Osteoblast (primary cell): ENCODE results near the gene DEGS2. TPM values are rescaled to one million over a fixed set of nuclear protein-coding genes. Genes with fewer than 3 reads are reported as not detected.
"Not testable (repeated sequence)": the region's sequence is repeated elsewhere in the genome, so short reads cannot be mapped to it uniquely, and the experiment has no call there.

Experiments used
- DNase-seq: peaks from one replicate; pipeline ENCODE4 v3.0.0; 2011; ENCODE audit warnings: low spot score, mixed read lengths; ENCODE audit not compliant: insufficient read length; ENCODE audit errors: missing footprints
- H2AFZ ChIP-seq: 2 replicates; pipeline ENCODE4 v1.6.0; 2011; ENCODE audit warnings: mild to moderate bottlenecking, low read length
- H3K27ac ChIP-seq: 2 replicates; pipeline ENCODE4 v1.5.1; 2011; ENCODE audit warnings: mild to moderate bottlenecking, low read depth, low read length, moderate library complexity
- H3K27me3 ChIP-seq: 2 replicates; pipeline ENCODE4 v1.6.0; 2012; ENCODE audit warnings: mild to moderate bottlenecking, control low read depth, inconsistent platforms, low read length, moderate library complexity; ENCODE audit not compliant: insufficient read depth
- H3K36me3 ChIP-seq: 2 replicates; pipeline ENCODE4 v1.5.1; 2011; ENCODE audit warnings: mild to moderate bottlenecking, low read length, control low read depth, moderate library complexity; ENCODE audit not compliant: insufficient read depth
- H3K4me1 ChIP-seq: 2 replicates; pipeline ENCODE4 v1.5.1; 2011; ENCODE audit warnings: mild to moderate bottlenecking, low read length, control low read depth, moderate library complexity; ENCODE audit not compliant: insufficient read depth
- H3K4me2 ChIP-seq: 2 replicates; pipeline ENCODE4 v1.6.0; 2011; ENCODE audit warnings: mild to moderate bottlenecking, low read length; ENCODE audit not compliant: insufficient read depth
- H3K4me3 ChIP-seq: fragments of 200-600 bp; sonication (generic); 3 replicates; pipeline ENCODE4 v1.5.1; 2012; ENCODE audit warnings: mild to moderate bottlenecking, low read length, inconsistent platforms; ENCODE audit not compliant: insufficient read depth
- H3K79me2 ChIP-seq: 2 replicates; pipeline ENCODE4 v1.6.0; 2012; ENCODE audit warnings: mild to moderate bottlenecking, low read length, control low read depth, inconsistent platforms; ENCODE audit not compliant: insufficient read depth
- H3K9me3 ChIP-seq: 2 replicates; pipeline ENCODE4 v1.5.1; 2011; ENCODE audit warnings: low read depth, low read length, control low read depth
- H4K20me1 ChIP-seq: 2 replicates; pipeline ENCODE4 v1.6.0; 2012; ENCODE audit warnings: mild to moderate bottlenecking, low read length, control low read depth; ENCODE audit not compliant: insufficient read depth
- total RNA-seq: library from RNA; depleted of rRNA; stranded (reverse); fragments of >200 nt; gene quantifications from 2 replicates; pipeline ENCODE4 v1.2.3, GENCODE V29; 2012
- TF ChIP-seq, protein P1 (sequence below): IDR thresholded peaks from 2 replicates; pipeline ENCODE4 v1.5.1; 2011; ENCODE audit warnings: mild to moderate bottlenecking, low read depth, low read length, moderate library complexity; ENCODE audit errors: extremely low read depth

DEGS2 gene
- total RNA-seq, result 0.29 and 0.36 TPM in 2 replicates

DNA sequence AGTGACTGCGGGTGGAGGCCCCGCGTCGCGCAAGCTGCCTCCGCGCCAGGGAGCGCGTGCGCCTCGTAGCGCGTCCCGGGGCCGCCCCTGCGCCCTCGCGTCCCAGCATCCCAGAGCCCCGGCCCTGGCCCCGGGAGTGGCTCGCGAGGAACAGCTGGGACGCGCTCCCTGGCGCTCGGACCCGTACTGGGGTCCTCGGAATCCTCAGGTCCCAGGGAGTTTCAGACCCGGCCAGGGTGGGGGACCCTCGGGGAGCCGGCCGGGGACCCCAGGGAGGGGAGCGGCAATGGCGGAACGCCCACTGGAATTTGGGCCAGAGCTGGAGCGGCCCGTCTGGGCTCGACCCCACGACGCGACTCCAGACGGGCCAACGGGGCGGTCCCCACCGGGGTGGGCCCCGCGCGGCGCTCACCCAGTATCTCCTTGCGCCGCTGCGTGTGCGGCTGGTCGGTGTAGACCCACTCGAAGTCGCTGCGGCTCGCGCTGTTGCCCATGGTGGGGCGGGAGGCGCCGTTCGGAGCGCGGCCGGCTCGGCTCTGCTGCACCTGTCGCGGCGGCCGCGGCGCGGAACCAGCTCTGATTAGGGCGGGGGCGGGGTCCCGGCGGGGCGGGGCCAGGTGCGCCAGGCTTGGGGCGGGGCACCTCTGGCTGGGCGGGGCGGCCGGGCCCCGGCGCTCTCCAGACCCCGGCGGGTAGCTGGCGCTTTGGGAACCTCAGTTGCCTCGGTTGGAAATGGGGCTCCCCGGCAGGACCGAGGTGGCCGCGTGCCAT is at the start of gene DEGS2:
DEGS2 (minus strand) TSS at position 552 of the 771 bp plus-strand sequence; CDS start at position 494, 58 bp downstream.
- TF ChIP-seq, protein P1, sequence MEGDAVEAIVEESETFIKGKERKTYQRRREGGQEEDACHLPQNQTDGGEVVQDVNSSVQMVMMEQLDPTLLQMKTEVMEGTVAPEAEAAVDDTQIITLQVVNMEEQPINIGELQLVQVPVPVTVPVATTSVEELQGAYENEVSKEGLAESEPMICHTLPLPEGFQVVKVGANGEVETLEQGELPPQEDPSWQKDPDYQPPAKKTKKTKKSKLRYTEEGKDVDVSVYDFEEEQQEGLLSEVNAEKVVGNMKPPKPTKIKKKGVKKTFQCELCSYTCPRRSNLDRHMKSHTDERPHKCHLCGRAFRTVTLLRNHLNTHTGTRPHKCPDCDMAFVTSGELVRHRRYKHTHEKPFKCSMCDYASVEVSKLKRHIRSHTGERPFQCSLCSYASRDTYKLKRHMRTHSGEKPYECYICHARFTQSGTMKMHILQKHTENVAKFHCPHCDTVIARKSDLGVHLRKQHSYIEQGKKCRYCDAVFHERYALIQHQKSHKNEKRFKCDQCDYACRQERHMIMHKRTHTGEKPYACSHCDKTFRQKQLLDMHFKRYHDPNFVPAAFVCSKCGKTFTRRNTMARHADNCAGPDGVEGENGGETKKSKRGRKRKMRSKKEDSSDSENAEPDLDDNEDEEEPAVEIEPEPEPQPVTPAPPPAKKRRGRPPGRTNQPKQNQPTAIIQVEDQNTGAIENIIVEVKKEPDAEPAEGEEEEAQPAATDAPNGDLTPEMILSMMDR, result no peak
- Histone ChIP-seq H3K4me2 (no peak within 1 kb of the TSS), H3K4me3 (no peak within 1 kb of the TSS), H3K27ac (no peak within 1 kb of the TSS), H3K9me3 (peaks cover 10% of the 10 kb centered on the region), H3K36me3 (no peaks in the 10 kb centered on the region), H4K20me1 (no peaks in the 10 kb centered on the region), H3K4me1 (no peaks in the 10 kb centered on the region), H2AFZ (no peak within 1 kb of the TSS), H3K27me3 (peaks cover 28% of the 10 kb centered on the region), H3K79me2 (no peaks in the 10 kb centered on the region)
- no peak for DNase-seq

DNA sequence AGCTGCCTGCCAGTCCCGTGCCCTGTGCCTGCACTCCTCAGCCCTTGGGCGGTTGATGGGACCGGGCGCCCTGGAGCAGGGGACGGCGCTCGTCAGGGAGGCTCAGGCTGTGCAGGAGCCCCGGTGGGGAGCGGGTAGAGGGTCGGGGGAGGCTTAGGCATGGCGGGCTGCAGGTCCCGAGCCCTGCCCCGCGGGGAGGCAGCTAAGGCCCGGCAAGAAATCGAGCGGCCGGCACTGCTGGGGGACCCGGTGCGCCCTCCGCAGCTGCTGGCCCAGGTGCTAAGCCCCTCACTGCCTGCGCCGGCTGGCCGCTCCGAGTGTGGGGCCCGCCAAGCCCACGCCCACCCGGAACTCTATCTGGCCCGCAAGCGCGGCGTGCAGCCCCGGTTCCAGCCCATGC is 48.7 kb upstream of the DEGS2 start:
- not testable (repeated sequence) for H3K27ac ChIP-seq, H3K4me2 ChIP-seq, H4K20me1 ChIP-seq, DNase-seq, H3K4me3 ChIP-seq, H3K79me2 ChIP-seq, H3K4me1 ChIP-seq, H3K9me3 ChIP-seq, H3K27me3 ChIP-seq, H2AFZ ChIP-seq, H3K36me3 ChIP-seq

DNA sequence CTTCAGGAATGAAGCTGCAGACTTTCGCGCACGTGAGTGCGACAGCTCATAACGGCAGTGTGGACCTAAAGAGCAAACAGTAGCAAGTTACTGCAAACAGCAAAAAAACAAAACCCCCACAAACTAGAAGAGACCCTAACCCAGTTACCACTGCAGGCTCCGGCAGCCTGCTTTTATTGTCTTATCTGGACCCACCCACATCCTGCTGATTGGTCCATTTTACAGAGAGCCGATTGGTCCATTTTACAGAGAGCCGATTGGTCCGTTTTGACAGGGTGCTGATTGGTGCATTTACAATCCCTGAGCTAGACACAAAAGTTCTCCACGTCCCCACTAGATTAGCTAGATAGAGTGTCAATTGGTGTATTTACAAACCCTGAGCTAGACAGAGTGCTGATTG is 48.1 kb upstream of the DEGS2 start:
- H3K27me3 ChIP-seq, H3K27ac ChIP-seq, DNase-seq, H3K4me2 ChIP-seq, H3K79me2 ChIP-seq, H3K36me3 ChIP-seq, H4K20me1 ChIP-seq, H2AFZ ChIP-seq, H3K4me1 ChIP-seq, H3K4me3 ChIP-seq, H3K9me3 ChIP-seq: not testable (repeated sequence)

DNA sequence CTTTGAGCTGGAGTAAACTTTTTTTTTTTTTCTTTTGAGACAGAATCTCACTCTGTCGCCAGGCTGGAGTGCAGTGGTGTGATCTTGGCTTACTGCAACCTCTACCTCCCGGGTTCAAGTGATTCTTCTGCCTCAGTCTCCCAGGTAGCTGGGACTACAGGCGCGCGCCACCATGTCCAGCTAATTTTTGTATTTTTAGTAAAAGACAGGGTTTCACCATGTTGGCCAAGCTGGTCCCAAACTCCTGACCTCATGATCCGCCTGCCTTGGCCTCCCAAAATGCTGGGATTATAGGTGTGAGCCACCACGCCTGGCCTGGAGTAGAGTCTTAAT is 45.4 kb upstream of the DEGS2 start:
- H2AFZ ChIP-seq, H3K79me2 ChIP-seq, H3K9me3 ChIP-seq, H3K27ac ChIP-seq, H3K27me3 ChIP-seq, H3K36me3 ChIP-seq, H3K4me3 ChIP-seq, H3K4me1 ChIP-seq, DNase-seq, H4K20me1 ChIP-seq, H3K4me2 ChIP-seq: not testable (repeated sequence)

DNA sequence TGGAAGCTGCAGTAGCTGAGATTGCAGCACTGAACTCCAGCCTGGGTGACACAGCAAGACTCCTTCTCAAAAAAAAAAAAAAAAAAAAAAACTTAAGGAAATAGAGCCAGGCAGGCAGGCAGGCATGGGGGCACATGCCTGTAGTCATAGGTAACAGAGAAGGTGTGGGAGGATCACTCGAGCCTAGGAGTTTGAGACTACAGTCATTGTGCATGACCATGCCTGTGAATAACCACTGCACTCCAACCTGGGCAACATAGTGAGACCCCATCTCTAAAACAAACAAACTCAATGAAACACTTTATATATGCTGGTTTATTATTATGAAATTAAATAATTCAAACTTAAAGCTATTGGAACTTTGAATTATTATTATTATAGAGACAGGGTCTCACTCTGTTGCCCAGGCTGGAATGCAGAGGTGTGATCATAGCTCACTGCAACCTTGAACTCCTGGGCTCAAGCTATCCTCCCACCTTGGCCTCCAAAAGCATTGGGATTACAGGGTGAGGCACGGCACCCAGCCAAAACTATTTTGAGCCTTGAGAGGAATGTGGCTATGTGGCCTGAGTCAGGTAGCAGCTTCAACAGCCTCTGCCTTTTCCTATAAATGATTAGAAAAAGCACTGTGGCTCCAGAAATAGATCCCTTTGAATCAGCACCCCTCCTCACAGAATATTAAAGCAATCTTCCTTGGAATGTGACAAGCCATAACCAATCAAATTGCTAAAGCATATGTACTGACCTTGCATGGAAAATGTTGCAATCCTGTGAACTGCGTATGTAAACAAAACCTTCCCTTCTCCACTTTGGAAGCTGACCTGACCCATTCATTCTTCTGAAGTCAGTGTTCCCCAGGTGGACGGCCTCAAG is 44.8 kb upstream of the DEGS2 start:
- H3K27ac ChIP-seq, result no peak overlapping the region
- no peak overlapping the region for H3K4me3 ChIP-seq
- H3K4me2 ChIP-seq, result no peak overlapping the region
- no peaks in the 10 kb centered on the region for H4K20me1 ChIP-seq
- no peaks in the 10 kb centered on the region for H3K79me2 ChIP-seq
- no peak overlapping the region for H2AFZ ChIP-seq
- TF ChIP-seq, protein P1, result no peak
- H3K9me3 ChIP-seq, result no peaks in the 10 kb centered on the region
- no peaks in the 10 kb centered on the region for H3K27me3 ChIP-seq
- H3K36me3 ChIP-seq, result no peaks in the 10 kb centered on the region
- DNase-seq, result no peak
- no peaks in the 10 kb centered on the region for H3K4me1 ChIP-seq
